ENCODE data around the gene RANBP1. TPM values are rescaled to one million over a fixed set of nuclear protein-coding genes. Genes with fewer than 3 reads are reported as not detected.

RANBP1 gene
- total and polyA plus RNA-seq, 9 donors = 106 to 129 (median 116) TPM

GRCh38 chr22:20113551-20114310, 2.2 kb upstream of the RANBP1 start:
- no peak for DNase-seq
- Histone ChIP-seq H3K27me3 (ENCODE audit: control insufficient read depth, insufficient read depth, low read length) (no peaks in the 10 kb centered on the region), H3K4me1 (ENCODE audit: control insufficient read depth, insufficient read depth, low read length) (peaks cover 43% of the 10 kb centered on the region), H3K4me3 (ENCODE audit: low read length) (no peak overlapping the region), H3K27ac (ENCODE audit: low read length) (no peak overlapping the region), H3K9me3 (replicated peaks; ENCODE audit: control insufficient read depth, low read depth, low read length) (no peaks in the 10 kb centered on the region), H3K36me3 (ENCODE audit: control insufficient read depth, insufficient read depth, low read length) (peaks cover 71% of the 10 kb centered on the region)
- WGBS (ENCODE audit: insufficient coverage) = 89% methylated on average over 19 of the region's 19 CpGs

DNA sequence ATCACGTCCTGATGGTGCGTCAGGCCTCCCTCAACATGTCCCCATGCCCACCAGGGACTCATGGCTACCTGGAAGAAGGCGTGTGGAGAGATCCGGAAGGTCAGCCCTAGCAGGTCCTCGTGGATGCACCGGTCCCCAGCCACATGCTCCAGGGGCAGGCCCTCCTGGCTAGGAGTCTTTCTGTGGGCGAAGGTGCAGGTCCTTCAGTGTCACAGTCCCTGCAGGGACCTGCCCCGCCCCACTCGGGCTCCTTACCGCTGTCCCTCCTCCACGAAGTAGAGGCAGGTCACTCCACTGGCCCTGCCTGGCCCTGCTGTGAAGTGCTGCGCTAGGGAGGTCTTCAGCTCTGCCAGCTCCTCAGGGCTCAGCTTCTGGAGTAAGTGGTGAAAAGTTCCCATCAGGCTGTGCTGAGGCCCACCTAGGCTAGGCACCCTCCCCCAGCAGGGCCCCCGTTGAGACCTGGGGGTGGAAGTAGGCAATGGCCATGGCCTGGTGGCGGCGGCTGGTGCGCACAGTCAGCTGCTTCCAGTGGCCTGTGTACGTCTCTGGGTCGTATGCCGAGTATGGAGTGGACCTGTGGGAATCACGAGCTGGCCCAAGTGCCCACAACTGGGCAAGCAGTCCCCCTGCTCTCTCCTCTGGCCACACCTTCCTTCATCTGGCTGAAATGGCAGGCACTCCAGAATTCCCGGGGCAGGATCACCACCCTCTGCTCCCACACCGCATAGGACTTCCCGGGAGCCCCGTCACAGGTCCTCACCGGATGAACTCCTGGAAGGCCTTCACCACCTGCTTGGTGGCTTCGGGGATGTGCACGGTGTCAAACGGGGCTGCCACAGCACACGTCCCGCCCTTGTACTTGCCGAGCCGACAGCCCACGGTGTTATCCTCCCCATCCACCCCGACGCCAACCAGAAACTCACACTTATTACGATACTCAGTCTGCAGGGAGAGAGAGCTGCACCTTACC, 1.1 kb upstream of the RANBP1 start:
- 89% methylated on average over 35 of the region's 36 CpGs for WGBS (ENCODE audit: insufficient coverage)
- Histone ChIP-seq H3K4me3 (ENCODE audit: low read length) (no peak overlapping the region), H3K4me1 (ENCODE audit: control insufficient read depth, insufficient read depth, low read length) (peaks cover 46% of the 10 kb centered on the region), H3K27ac (ENCODE audit: low read length) (peak overlapping the region; percentile 79), H3K27me3 (ENCODE audit: control insufficient read depth, insufficient read depth, low read length) (no peaks in the 10 kb centered on the region), H3K9me3 (replicated peaks; ENCODE audit: control insufficient read depth, low read depth, low read length) (no peaks in the 10 kb centered on the region), H3K36me3 (ENCODE audit: control insufficient read depth, insufficient read depth, low read length) (peaks cover 69% of the 10 kb centered on the region)
- no peak for DNase-seq

- Histone ChIP-seq H3K36me3 (ENCODE audit: control insufficient read depth, insufficient read depth, low read length) (peaks cover 68% of the 10 kb centered on the region), H3K9me3 (replicated peaks; ENCODE audit: control insufficient read depth, low read depth, low read length) (no peaks in the 10 kb centered on the region), H3K27me3 (ENCODE audit: control insufficient read depth, insufficient read depth, low read length) (no peaks in the 10 kb centered on the region), H3K4me1 (ENCODE audit: control insufficient read depth, insufficient read depth, low read length) (peaks cover 44% of the 10 kb centered on the region), H3K27ac (ENCODE audit: low read length) (peak overlapping the region; percentile 89), H3K4me3 (ENCODE audit: low read length) (peak overlapping the region; percentile 90)
- WGBS (ENCODE audit: insufficient coverage) = 9% methylated on average over 16 of the region's 27 CpGs
- no peak for DNase-seq
Observed at GRCh38 chr22:20116376-20116950, 559 bp downstream of the RANBP1 start.

DNA sequence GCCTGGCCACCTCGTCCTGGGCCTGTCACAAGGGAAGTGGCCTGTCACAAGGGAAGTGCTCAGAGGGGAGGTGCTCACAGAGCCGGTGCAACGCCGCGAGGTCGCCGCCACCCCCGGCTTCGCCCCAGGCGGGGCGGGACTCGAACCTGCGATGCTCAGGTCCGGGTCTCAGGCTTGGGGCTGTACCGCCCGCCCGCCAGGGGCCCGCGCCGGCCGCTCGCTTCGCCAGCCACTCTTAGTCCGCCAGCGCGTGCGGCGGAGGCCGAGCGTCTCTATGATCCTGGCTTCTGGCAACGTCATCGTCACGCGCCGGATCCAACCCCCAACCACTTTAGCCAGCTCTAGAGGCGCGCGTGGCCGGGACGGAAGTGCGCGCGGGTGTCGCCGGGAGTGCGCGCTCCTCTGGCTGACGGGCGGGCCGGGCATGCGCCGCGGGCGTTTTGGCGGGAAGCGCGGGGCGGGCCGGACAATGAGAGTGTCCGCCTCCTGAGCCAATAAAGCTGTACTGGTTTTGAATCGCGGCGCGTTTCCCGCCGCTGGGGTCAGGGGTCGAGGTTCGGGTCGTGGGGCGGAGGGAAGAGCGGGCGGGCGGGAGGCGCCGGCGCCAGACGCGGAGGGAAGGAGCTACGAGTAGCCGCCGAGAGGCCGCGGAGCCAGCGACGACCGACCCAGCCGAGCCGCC, 1.2 kb downstream of the RANBP1 start, which contains the start of gene TRMT2A:
Gene TRMT2A (minus strand): TSS at position 276 of the 682 bp plus-strand sequence. CDS start 320 bp downstream, outside the sequence.
- Histone ChIP-seq H3K4me3 (ENCODE audit: low read length) (peak within 1 kb of the TSS; percentile 90), H3K36me3 (ENCODE audit: control insufficient read depth, insufficient read depth, low read length) (peaks cover 69% of the 10 kb centered on the region), H3K4me1 (ENCODE audit: control insufficient read depth, insufficient read depth, low read length) (peaks cover 38% of the 10 kb centered on the region), H3K9me3 (replicated peaks; ENCODE audit: control insufficient read depth, low read depth, low read length) (no peaks in the 10 kb centered on the region), H3K27ac (ENCODE audit: low read length) (peak within 1 kb of the TSS; percentile 89), H3K27me3 (ENCODE audit: control insufficient read depth, insufficient read depth, low read length) (no peaks in the 10 kb centered on the region)
- peak; percentile 99 for DNase-seq
- WGBS (ENCODE audit: insufficient coverage) = under 1% methylated on average over 87 of the region's 88 CpGs

DNA sequence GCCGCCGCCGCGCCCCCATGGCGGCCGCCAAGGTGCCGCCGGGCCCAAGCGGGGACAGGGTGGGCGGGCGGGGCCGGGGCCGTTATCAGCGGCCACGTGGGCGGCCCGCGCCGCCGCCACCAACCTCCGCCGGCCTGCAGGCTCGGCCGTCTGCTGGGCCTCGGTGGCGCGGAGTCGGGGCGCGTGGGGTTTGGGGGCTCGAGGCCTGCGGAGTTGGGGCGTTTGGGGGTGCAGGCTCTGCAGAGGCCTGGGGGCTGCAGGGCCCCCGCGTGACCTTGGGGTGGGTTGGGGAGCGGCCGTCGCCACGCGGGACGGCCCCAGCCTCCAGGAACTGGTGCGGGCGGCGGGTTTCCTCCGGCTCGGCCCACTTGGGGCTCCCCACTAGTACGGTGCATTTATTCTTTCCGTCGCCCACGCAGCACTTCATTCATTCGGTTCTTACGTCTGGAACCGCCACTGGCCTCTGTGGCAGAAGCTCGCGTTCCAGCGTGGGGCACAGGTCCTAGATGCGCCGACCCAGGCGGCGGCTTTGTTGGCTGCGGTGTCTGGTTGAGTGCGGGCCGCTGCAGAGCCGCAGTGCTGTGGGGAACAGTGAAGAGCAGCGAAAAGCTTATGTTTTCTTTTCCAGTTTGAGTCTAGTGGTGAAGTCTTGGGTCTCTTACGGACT, 1.9 kb downstream of the RANBP1 start:
- H3K4me1 ChIP-seq (ENCODE audit: control insufficient read depth, insufficient read depth, low read length) = peaks cover 34% of the 10 kb centered on the region

GRCh38 chr22:20118300-20119020, 2.6 kb downstream of the RANBP1 start:
- no peak for DNase-seq
- H3K27ac ChIP-seq (ENCODE audit: low read length) = peak overlapping the region; percentile 72
- no peaks in the 10 kb centered on the region for H3K27me3 ChIP-seq (ENCODE audit: control insufficient read depth, insufficient read depth, low read length)
- H3K36me3 ChIP-seq (ENCODE audit: control insufficient read depth, insufficient read depth, low read length) = peaks cover 62% of the 10 kb centered on the region
- WGBS (ENCODE audit: insufficient coverage) = 25% methylated on average over 3 of the region's 8 CpGs
- peak overlapping the region; percentile 82 for H3K4me3 ChIP-seq (ENCODE audit: low read length)
- H3K4me1 ChIP-seq (ENCODE audit: control insufficient read depth, insufficient read depth, low read length) = peaks cover 34% of the 10 kb centered on the region
- H3K9me3 ChIP-seq (replicated peaks; ENCODE audit: control insufficient read depth, low read depth, low read length) = no peaks in the 10 kb centered on the region

More for the DNA sequence above, 1.9 kb downstream of the RANBP1 start:
- DNase-seq = no peak
- no peaks in the 10 kb centered on the region for H3K9me3 ChIP-seq (replicated peaks; ENCODE audit: control insufficient read depth, low read depth, low read length)
- WGBS (ENCODE audit: insufficient coverage) = under 1% methylated on average over 61 of the region's 66 CpGs
- H3K27ac ChIP-seq (ENCODE audit: low read length) = peak overlapping the region; percentile 72
- peaks cover 67% of the 10 kb centered on the region for H3K36me3 ChIP-seq (ENCODE audit: control insufficient read depth, insufficient read depth, low read length)
- peak overlapping the region; percentile 82 for H3K4me3 ChIP-seq (ENCODE audit: low read length)
- H3K27me3 ChIP-seq (ENCODE audit: control insufficient read depth, insufficient read depth, low read length) = no peaks in the 10 kb centered on the region

- Histone ChIP-seq H3K36me3 (ENCODE audit: control insufficient read depth, insufficient read depth, low read length) (peaks cover 71% of the 10 kb centered on the region), H3K27ac (ENCODE audit: low read length) (no peak overlapping the region), H3K9me3 (replicated peaks; ENCODE audit: control insufficient read depth, low read depth, low read length) (no peaks in the 10 kb centered on the region), H3K4me1 (ENCODE audit: control insufficient read depth, insufficient read depth, low read length) (peaks cover 11% of the 10 kb centered on the region), H3K4me3 (ENCODE audit: low read length) (no peak overlapping the region), H3K27me3 (ENCODE audit: control insufficient read depth, insufficient read depth, low read length) (no peaks in the 10 kb centered on the region)
- no peak for DNase-seq
- 93% methylated on average over 21 of the region's 22 CpGs for WGBS (ENCODE audit: insufficient coverage)
Observed at GRCh38 chr22:20121856-20122415, 6.0 kb downstream of the RANBP1 start.

GRCh38 chr22:20123366-20124082, 7.6 kb downstream of the RANBP1 start:
- H3K4me1 ChIP-seq (ENCODE audit: control insufficient read depth, insufficient read depth, low read length) = peaks cover 5% of the 10 kb centered on the region
- no peak for DNase-seq
- 88% methylated on average over 10 of the region's 13 CpGs for WGBS (ENCODE audit: insufficient coverage)
- no peaks in the 10 kb centered on the region for H3K9me3 ChIP-seq (replicated peaks; ENCODE audit: control insufficient read depth, low read depth, low read length)
- H3K27ac ChIP-seq (ENCODE audit: low read length) = no peak overlapping the region
- no peak overlapping the region for H3K4me3 ChIP-seq (ENCODE audit: low read length)
- H3K36me3 ChIP-seq (ENCODE audit: control insufficient read depth, insufficient read depth, low read length) = peaks cover 76% of the 10 kb centered on the region
- H3K27me3 ChIP-seq (ENCODE audit: control insufficient read depth, insufficient read depth, low read length) = no peaks in the 10 kb centered on the region

Data from muscle of leg (tissue), 11 donors.